Tibial nerve (tissue), 4 donors: ENCODE results near the gene DRAXIN.

Experiments used
- EP300 ChIP-seq, 2 donors: sonication (generic); formaldehyde crosslinking; IDR thresholded peaks; one replicate each; pipeline ENCODE4 v1.6.1; 2017; ENCODE audit warnings: antibody characterized with exemption in 2 of 2, mild to moderate bottlenecking in 1 of 2
- TF ChIP-seq, protein P1 (sequence below), 5 experiments: fragments of 200-600 bp in 3 of 5; fragments of 450-650 bp in 2 of 5; sonication (generic) in 3 of 5; IDR thresholded peaks; one replicate each; pipeline ENCODE4 v1.5.1; 2016 to 2019; ENCODE audit warnings: antibody characterized with exemption in 5 of 5, mild to moderate bottlenecking in 3 of 5, moderate library complexity in 2 of 5

DNA sequence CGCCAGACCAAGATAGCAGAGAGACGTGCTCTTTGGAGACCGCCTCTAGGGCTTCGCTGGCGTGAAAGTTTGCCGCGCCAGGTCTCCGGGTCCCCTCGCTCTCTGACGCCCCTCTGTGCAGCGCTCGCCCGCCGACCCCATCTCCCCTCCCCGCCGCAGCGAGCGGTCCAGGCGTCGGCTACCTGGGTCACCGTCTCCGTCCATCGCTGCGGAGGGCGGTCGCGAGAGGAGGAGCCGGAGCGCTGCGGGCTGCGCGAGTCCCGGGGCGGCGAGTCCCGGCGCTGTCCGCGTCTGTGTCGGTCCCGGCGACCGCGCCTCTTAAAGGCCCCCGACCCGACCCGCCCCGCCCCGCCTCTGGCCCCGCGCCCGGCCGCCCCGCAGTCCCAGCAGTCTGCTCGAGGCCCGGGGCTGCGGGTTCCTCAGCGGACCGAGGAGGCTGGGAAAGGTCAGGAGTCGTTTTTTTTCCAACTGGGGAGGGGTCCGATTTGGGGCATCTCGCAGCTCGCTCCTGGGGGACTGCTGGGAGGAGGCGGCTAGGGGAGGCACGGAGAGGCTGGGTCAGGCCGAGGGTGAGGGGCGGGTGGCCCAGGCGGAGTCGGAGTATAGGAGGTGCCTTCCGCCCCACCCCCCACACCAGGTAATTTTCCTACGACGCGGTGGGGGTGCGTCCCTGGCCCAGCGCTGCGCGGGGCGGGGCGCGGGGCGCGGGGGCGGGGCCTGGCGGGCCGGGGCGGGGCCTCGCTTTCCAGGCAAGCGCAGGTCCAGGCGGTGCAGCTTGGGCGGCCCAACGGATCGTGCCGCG is 37.2 kb upstream of the DRAXIN start, which contains the start of the genes FBXO2 and FBXO44:
- TF ChIP-seq, protein P1, sequence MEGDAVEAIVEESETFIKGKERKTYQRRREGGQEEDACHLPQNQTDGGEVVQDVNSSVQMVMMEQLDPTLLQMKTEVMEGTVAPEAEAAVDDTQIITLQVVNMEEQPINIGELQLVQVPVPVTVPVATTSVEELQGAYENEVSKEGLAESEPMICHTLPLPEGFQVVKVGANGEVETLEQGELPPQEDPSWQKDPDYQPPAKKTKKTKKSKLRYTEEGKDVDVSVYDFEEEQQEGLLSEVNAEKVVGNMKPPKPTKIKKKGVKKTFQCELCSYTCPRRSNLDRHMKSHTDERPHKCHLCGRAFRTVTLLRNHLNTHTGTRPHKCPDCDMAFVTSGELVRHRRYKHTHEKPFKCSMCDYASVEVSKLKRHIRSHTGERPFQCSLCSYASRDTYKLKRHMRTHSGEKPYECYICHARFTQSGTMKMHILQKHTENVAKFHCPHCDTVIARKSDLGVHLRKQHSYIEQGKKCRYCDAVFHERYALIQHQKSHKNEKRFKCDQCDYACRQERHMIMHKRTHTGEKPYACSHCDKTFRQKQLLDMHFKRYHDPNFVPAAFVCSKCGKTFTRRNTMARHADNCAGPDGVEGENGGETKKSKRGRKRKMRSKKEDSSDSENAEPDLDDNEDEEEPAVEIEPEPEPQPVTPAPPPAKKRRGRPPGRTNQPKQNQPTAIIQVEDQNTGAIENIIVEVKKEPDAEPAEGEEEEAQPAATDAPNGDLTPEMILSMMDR (IDR thresholded peaks at IDR 0.05): no peak
- no peak for TF ChIP-seq EP300 (IDR thresholded peaks at IDR 0.05)
